LNCAP (cell line): ENCODE data around the gene SYCP3.

Experiments used
- TF ChIP-seq, protein P1 (sequence below): fragments of 450-650 bp; IDR thresholded peaks from 2 replicates; pipeline ENCODE4 v1.5.1; 2017; ENCODE audit warnings: mild to moderate bottlenecking

SYCP3 gene

DNA sequence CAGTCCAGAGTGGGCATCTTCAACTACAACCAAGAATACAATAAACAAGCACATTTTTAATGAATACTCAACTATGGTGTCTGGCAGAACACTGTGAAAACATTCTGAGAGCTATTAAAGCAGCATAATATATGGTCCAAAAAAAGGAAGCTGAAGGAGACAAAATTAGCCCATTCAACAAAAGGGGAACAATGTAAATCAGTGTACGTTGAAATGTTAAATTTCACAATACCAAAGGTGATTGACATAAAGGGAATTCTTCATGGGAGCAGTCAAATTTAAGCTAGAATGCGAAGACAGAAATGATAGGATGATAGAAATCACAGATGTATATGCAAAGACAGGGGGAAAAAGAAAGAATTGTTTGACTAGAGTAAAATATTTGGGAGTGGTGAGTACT lies 41.3 kb upstream of the SYCP3 start:
- TF ChIP-seq, protein P1, sequence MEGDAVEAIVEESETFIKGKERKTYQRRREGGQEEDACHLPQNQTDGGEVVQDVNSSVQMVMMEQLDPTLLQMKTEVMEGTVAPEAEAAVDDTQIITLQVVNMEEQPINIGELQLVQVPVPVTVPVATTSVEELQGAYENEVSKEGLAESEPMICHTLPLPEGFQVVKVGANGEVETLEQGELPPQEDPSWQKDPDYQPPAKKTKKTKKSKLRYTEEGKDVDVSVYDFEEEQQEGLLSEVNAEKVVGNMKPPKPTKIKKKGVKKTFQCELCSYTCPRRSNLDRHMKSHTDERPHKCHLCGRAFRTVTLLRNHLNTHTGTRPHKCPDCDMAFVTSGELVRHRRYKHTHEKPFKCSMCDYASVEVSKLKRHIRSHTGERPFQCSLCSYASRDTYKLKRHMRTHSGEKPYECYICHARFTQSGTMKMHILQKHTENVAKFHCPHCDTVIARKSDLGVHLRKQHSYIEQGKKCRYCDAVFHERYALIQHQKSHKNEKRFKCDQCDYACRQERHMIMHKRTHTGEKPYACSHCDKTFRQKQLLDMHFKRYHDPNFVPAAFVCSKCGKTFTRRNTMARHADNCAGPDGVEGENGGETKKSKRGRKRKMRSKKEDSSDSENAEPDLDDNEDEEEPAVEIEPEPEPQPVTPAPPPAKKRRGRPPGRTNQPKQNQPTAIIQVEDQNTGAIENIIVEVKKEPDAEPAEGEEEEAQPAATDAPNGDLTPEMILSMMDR = no peak

DNA sequence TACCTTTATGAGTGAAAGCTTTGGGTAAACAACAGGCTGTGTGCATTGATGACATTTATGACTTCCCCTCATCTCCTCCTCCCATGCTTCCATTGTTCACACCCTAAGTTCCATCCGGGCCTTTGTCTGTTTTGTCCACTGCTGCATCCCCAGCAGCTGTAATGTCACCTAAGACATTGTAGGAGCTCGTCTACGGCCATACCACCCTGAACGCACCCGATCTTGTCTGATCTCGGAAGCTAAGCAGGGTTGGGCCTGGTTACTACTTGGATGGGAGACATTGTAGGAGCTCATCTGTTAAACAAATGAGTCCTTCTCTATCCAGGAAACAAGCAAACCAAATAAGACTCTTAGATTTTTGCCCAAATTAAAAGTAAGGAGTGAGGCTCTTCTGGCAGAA lies 40.4 kb upstream of the SYCP3 start:
- TF ChIP-seq, protein P1 = no peak

DNA sequence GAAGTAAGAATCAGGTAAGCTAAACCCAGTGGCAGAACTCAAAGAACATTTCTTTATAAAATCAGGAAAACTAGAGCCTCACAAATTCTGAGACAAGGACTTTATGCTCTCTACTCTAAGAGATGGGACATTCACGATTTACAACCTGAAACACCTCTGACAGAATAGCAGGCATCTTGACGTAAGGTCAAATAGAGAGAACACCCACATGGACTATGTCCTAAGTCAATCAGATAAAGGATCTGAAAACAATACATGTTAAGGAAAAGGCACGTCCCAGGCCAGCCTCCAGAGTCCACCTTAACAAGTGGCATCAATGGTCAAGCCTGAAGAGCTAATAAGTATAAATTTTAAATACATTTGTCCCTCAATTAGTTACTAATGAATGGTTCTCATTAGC lies 39.9 kb upstream of the SYCP3 start:
- TF ChIP-seq, protein P1 = no peak

DNA sequence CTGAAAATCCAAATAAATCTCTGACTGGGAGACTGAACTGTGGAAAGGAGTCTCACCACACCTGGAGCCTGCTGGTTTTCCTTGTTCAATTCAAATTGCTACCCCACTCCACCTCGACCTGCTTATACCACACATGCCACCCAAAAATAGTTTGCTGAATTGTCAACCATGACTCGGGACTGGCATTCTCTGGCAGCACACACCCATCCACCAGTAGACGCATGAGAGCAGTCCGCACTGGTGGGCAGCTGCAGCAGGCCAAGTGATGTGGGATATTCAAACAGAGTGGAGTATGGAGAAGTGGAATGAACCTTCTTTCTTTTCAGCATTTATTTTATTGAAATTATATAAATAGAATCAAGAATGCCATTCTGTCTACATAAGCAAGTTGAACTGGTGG lies 38.7 kb upstream of the SYCP3 start:
- TF ChIP-seq, protein P1 = no peak

DNA sequence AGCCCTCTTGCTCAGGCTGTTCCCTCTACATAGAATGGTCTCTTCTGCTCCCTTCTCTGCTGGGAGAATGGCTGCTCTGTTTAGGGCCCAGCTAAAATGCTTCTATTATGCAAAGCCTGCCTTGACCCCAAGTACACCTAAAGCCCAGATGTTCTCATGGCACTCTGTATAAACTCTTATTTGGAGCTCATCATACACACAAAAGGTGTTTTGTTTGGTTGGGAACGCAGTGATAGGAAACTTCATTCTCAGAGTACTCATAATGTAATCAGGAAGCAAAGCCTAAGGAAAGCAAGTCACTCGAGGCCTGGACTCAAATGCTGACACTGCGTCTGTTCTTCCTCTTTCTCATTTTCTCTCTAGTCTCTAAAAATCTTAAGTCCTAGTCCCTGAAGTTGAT lies 38.2 kb upstream of the SYCP3 start:
- TF ChIP-seq, protein P1 = no peak

DNA sequence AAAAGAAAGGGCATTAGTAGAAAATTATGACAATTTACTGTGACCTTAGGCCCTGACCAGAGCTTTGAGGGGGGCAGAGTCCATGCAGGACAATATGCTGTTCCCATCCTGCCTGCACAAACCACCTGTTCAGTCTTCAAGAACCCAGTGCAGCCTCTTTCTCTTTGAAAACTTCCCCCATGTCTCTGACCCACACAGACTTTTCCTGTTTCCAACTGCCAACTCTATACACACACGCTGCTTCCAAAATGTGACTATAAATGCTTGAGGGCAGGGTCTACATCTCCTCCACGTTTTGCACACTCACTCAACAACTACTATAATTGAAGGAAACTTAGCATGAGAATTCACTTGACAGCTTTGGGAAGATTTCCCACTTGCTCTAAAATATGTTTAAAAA lies 36.6 kb upstream of the SYCP3 start:
- TF ChIP-seq, protein P1 = no peak

DNA sequence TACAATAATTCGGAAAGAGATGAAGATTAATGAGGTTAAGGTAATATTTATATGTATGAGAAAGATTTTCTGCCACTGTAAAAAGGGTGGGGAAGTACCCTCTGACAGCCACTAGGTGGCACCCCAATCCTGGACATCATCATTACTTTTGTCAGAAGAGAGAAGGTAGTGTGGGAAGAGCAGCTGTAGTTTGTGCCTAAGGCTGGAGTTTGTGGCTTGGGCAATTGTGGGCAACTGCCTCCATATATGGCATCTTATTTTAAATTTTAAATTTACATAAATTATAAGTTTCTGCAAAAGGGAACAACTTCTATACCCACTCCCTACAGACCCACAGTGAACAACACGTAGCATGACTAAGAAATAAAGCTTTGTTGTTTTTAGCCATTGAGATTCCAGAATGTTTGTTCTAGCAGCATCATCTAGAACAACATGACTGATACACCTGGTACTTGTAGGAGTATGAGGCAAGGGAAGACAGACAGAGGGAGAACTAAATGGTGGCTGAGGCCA lies 34.4 kb upstream of the SYCP3 start:
- TF ChIP-seq, protein P1 = peak; percentile 92

DNA sequence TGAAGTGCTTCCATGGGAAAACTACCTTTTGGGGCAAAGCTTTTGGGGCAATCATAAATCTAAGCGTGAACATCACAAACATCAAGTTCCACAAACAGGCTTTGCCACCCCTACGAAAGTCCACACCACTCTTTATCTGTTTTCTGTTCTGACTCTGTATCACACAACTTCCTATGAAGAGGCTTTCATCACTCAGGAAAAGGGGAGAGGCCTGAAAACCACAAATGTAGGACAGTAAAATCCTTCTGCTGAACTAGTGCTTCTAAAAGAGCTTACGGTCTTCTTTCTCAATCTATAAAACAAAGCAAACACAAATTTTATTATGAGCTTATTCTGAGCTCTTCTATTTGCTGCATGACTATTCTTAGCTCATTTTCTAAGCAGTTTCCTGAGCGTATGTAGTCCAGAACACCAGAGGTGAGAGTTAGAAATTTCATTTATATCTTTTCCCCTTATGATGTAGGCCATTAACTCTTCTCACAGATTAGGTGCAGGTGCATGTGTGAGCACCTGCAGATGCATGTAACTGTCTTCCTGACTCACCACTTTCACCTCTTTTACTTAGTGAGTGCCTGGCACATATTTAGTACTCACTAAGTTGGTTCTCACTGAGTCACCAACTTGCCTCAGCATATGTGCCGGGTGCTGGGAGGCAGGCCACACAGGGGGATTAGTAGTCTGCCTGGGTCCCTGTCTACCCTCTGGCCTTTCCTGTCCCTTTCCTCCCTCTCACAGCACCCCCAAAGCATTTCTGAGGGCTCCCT lies 32.9 kb upstream of the SYCP3 start:
- TF ChIP-seq, protein P1 = no peak
